HG03025 (cell line): ENCODE data around the gene PCBP3.
"Not testable (repeated sequence)": the region's sequence is repeated elsewhere in the genome, so short reads cannot be mapped to it uniquely, and the experiment has no call there.

Experiments
- ATAC-seq: cut with Tn5 transposase; IDR thresholded peaks from one replicate; pipeline ENCODE4 v1.9.1; 2021; ENCODE audit warnings: mild to moderate bottlenecking, moderate library complexity; ENCODE audit not compliant: unreplicated experiment, low FRiP score

PCBP3 gene

DNA sequence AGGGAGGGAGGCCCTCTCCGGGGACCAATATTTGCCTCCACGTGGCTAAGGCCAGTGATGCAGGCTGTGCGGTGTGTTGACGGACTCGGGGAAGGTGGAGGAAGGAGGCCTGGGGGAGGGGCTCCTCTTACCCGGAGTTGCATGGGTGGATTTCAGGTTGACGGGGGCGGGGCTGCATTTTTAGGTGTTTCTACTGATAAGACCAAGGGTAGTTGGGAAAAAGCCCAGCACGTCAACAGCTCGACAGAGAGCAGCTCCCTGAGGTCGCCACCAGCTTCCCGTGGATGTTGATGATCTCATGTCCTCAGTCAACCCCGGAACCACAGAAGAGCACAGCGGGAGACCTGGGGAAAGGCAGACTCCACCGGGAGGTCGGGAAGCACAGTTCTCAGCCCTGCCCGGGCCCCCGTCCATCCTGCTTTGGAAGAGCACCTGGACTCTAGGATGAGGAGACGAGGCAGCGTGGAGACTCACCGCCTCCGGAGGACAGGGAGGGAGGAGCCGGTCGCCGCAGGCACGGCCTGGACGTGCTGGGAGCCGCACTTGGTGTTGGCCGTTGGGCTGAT, 305.1 kb downstream of the PCBP3 start:
- ATAC-seq = no peak

DNA sequence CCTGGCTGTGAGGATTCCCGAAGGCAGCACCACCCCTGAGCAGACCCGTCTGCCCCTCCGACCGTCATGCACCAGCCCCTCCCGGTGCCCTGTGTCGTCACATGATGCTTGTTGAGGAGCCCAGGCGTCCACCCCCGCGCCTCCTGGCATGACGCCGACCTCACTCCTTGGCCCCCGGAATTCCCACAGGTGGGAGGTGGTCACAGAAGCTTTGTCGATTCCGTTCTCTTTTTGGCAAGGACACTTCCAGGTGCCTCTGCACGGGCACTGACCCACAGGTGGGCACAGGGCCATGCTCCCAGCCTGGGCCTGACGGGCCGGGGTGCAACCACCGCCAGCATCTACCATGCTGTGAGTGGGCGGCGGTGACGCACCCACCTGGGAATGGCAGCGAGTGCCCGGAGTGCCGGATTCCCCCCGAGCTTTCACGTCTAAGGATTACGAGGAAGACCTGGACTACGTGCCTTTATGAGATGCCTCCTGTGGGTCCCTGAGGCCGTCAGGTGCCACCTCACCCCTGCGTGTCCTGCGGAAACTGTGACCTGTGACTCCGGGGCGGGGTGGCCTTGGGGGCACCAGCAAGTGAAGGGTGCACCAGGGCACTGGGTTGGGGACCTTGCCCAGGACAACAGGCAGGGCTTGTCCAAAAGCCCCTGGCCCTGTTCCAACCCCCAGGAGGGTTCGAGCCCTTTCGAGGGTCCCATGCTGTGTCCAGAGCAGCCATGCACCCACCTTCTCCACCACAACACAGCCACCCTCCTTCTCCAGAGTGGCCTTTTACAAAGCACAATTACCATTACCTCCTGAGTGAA, 306.6 kb downstream of the PCBP3 start:
- ATAC-seq = no peak

GRCh38 chr21:45950740-45951515, 307.4 kb downstream of the PCBP3 start:
- ATAC-seq = no peak

DNA sequence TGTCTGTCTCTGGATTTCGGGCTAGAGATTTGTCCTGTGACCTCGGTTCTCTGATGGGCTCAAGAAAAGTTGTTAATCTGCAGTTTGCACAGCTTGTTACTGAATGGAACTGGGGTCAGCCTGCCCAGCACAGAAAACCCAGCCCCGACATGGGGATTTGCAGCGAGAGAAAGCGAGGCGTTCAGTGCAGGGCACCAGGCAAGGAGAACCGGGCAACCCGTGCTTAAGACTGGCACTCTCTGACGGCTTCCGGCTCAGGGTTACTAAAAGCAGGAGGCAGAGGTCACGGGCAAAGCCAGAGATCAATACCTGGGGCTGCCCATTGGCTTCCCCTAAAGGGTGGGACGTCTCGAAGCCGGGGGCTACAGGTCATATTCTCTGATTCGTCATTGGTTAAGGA, 308.2 kb downstream of the PCBP3 start:
- no peak for ATAC-seq

DNA sequence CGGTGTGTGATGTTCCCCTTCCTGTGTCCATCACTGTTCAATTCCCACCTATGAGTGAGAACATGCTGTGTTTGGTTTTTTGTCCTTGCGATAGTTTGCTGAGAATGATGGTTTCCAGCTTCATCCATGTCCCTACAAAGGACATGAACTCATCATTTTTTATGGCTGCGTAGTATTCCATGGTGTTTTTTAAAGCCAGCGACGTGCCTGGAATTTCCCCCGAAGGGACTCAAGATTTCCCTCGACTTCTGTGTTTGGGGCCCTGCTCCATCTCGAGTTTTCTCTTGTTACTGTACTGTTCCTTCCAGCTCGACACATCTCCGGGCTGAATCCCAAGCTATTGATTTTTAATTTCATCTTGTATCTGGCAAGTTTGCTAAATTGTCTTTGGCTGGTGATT, 309.0 kb downstream of the PCBP3 start:
- ATAC-seq = not testable (repeated sequence)

- ATAC-seq = no peak
Measured at GRCh38 chr21:45952974-45953373, 309.4 kb downstream of the PCBP3 start.

DNA sequence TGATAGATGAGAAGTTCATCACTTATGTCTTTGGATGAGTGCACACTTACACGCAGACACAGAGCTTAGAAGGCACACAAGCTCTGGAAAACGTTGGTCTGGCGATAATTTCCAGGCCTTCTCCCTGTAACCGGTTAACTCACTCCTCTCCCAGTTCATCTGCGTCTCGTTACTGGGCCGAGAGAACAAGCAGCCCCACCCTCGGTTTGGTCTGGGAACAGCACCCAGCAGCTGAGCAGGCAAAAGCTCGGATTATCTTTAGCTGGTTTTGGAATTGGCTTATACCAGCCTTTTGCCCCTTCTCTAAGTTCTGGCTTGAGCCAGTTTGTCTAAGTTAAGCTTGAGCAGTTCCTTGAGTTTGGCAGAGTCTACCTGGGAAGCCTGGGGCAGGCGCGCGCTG, 310.7 kb downstream of the PCBP3 start:
- no peak for ATAC-seq

GRCh38 chr21:45954921-45955320, 311.4 kb downstream of the PCBP3 start:
- ATAC-seq = no peak

DNA sequence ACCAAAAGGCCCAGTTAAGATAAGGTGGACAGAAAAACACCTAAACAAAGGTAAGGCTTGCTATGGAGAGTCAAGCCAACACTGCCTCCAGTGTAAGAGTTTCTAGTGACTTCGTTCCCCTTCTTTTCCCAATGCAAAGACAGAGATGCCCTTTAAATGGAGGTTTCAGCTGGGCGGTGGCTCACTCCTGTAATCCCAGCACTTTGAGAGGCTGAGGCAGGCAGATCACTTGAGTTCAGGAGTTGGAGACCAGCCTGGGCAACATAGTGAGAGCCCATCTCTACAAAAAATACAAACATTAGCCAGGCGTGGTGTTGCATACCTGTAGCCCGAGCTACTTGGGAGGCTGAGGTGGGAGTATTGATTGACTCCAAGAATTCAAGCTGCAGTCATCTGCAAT, 314.0 kb downstream of the PCBP3 start:
- ATAC-seq = no peak

- ATAC-seq = no peak
Measured at GRCh38 chr21:45957981-45958600, 314.6 kb downstream of the PCBP3 start.

DNA sequence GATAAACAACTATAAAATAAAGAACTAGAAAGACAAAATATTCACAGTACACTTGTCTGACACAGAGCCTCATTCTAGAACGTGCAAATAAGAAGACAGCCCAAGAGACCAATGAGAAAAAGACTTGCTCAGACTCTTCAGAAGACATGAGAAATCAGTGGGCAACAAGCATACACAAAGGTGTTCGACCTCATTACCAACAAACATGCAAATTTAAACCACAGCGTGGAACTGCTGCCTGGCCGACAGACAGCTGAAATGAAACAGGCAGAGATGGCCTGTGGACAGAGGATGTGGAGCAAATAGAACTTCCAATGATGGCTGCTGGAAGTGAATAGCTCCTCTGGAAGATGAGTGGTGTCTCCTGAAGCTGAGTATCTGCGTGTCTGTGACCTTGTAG, 315.7 kb downstream of the PCBP3 start:
- ATAC-seq = no peak

- no peak for ATAC-seq
Measured at GRCh38 chr21:45959779-45960390, 316.4 kb downstream of the PCBP3 start.

GRCh38 chr21:45961408-45961807, 317.9 kb downstream of the PCBP3 start:
- not testable (repeated sequence) for ATAC-seq

GRCh38 chr21:45962531-45963231, 319.2 kb downstream of the PCBP3 start:
- no peak for ATAC-seq

DNA sequence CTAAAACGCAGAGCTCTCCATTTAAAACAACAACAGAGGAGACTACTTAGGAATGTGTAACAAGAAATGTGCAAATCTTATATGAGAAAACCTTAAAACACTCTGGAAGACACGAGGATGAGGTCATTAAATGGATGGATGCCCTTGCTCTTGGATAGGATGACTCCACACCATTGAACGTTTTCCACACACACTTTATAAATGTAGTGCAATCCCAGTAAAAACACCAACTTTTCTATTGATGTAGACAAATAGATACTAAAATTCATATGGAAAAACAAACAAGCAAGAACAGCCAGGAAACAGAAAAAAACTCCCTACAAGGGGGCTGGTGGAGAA, 319.7 kb downstream of the PCBP3 start:
- no peak for ATAC-seq

DNA sequence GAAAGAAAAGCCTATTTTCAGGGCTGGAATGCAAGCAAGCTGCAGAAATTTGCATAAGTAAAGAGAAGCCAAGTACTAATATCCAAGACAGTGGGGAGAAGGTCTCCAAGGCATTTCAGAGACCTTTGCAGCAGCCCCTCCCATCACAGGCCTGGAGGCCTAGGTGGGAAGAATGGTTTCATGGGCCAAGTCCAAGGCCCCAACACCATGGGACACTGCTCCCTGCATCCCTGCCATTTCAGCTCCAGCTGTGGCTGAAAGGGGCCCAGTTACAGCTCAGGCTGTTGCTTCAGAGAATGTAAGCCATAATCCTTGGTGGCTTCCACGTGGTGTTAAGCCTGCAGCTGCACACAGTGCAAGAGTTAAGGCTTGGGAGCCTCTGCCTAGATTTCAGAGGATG, 321.1 kb downstream of the PCBP3 start:
- ATAC-seq = no peak

DNA sequence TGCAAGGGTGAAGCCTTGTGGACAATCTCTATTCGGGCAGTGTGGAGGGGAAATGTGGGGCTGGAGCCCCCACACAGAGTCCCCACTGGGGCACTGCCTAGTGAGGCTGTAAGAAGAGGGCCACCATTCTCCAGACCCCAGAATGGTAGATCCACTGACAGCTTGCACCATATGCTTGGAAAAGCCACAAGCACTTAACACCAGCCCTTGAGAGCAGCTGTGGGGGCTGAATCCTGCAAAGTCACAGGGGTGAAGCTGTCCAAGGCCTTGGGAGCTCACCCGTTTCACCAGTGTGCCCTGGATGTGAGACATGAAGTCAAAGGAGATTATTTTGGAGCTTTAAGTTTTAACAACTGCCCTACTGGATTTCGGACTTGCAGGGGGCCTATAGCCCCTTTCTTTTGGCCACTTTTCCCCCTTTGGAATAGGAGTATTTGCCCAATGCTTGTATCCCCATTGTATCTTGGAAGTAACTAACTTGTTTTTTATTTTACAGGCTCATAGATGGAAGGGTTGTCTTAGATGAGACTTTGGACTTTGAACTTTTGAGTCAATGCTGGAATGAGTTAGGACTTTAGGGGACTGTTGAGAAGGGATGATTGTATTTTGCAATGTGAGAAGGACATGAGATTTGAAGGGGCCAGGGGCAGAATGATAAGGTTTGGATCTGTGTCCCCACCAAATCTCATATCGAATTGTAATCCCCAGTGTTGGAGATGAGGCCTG, 321.7 kb downstream of the PCBP3 start:
- no peak for ATAC-seq

DNA sequence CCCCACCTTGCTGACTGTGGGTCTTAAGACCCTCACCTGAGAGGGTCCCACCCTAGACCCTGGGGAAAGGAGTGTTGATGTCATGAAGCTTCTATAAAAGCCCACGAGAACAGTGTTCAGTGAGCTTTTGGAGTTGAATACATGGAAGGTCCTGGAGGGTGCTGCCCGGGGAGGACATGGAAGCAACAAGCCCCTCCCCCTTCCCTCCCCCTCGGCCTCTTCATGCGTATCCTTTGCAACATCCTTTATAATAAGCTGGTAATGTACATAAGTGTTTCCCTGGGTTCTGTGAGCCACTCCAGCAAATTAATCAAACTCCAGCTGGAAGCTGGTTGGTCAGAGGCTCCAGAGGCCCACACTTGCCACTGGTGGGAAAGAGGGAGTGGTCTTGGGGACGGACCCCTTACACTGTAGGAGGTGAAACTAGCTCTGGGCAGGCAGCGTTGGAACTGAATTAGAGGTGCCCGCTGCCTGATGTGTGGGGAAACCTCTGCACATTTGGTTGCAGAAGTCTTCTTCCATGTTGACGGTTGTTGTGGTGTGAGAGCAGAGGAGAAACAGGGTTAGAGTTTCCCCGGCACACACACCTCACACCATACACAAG, 323.4 kb downstream of the PCBP3 start:
- ATAC-seq = no peak
